ENCODE data around the gene TUBA4A. TPM values are rescaled to one million over a fixed set of nuclear protein-coding genes. Genes with fewer than 3 reads are reported as not detected.

TUBA4A gene
- total RNA-seq: 100 to 1,000 TPM in 1 of 6 experiments, 10 to 100 TPM in 5; 14.9 to 114 (median 35.6) TPM
- long read RNA-seq, transcript TUBA4A-201 (4 exons, 2,162 nt): major isoform, 7 of 9 reads
- long read RNA-seq, partial matches to known transcripts: 0 of 9 reads
- long read RNA-seq, other reads (novel, unspliced or antisense): 2 of 9 reads

DNA sequence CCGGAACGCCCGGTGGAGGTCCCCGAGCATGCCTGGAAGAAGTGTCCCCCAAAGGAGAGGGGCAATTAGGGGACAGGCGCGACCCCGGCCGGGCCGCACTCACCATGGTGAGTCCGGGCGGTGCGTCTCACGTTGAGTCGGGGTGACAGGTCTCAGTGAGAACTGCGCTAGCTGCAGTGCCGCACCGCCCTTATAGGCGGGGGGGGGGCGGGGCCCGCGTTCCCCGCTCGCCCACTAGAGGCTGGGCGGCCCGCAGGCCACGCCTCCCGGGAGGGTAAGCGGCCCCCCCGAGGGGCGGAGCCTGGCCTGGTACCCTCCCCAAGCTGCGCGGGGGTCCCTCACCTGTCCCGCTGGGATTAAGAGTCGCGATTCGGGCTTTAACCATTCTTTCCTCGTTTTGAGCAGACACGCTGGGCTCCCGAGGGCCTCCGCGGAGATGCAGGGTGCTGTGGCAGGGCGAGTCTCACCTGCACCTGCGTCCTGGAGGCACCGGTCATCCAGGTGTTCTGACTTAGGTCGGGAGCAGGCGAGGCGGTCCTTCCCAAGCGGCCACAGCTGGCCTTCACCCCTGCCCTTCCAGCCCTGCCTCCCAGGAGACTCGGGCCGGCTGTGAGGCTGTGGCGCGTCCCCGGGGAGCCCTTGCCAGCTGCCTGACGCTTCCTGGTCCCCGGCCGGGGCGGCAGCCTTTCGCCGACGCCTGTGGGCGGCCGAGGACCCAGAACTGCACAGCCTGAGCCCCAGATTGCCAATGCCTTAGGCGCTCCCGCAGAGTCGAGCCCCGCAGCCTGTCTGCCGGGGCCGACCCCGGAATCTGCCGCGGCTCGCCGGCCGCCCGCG lies at the start of gene TUBA4A:
Gene TUBA4A, minus strand, starts transcription at position 166 of the 837 bp plus-strand sequence. Its CDS starts 60 bp downstream, at position 106.
- WGBS (ENCODE audit: insufficient coverage, low coverage, low lambda C conversion rate, missing lambda C conversion rate): no CpG with 5 or more reads among the region's 76 CpGs
- intact Hi-C loops (cut with DNase I): no loop called here
- peak in 1 of 4 donors; percentile 29 for TF ChIP-seq CTCF (IDR thresholded peaks at IDR 0.05)
- peak; percentile 99 for TF ChIP-seq POLR2A (IDR thresholded peaks at IDR 0.05)
- H3K27me3 ChIP-seq: no peaks in the 10 kb centered on the region
- no peaks in the 10 kb centered on the region for H3K36me3 ChIP-seq
- DNase-seq: peak; percentile 91 to 93 (median 92)
- H3K4me3 ChIP-seq: peak within 1 kb of the TSS; percentile 56 to 69 (median 67)
- peak; percentile 85 to 90 (median 86) for ATAC-seq
- H3K27ac ChIP-seq: peak within 1 kb of the TSS; percentile 61 to 79 (median 63)
- no peaks in the 10 kb centered on the region for H3K9me3 ChIP-seq
- peaks cover 0 to 26% (median 13%) of the 10 kb centered on the region in 4 donors for H3K4me1 ChIP-seq

GRCh38 chr2:219302412-219302968 lies 48.8 kb upstream of the TUBA4A start:
- TF ChIP-seq CTCF (IDR thresholded peaks at IDR 0.05) (no peak), POLR2A (IDR thresholded peaks at IDR 0.05) (no peak)
- Histone ChIP-seq H3K4me1 (no peaks in the 10 kb centered on the region), H3K9me3 (no peaks in the 10 kb centered on the region), H3K27ac (no peak overlapping the region), H3K4me3 (no peak overlapping the region), H3K27me3 (no peaks in the 10 kb centered on the region), H3K36me3 (no peaks in the 10 kb centered on the region)
- 58% methylated on average over 7 of the region's 11 CpGs for WGBS (ENCODE audit: insufficient coverage, low coverage, low lambda C conversion rate, missing lambda C conversion rate)
- intact Hi-C loops (cut with DNase I): loop anchor here in 1 of 2 donors (5.0 kb wide), 1 partner anchor 135 kb away; no protein-coding TSS in a partner anchor
- DNase-seq: no peak
- ATAC-seq: no peak

- no peak for ATAC-seq
- DNase-seq: no peak
- Histone ChIP-seq H3K36me3 (no peaks in the 10 kb centered on the region), H3K4me3 (no peak overlapping the region), H3K27me3 (no peaks in the 10 kb centered on the region), H3K27ac (no peak overlapping the region), H3K4me1 (peaks cover 0 to 1% (median 0%) of the 10 kb centered on the region in 4 donors), H3K9me3 (no peaks in the 10 kb centered on the region)
- WGBS (ENCODE audit: insufficient coverage, low coverage, low lambda C conversion rate, missing lambda C conversion rate): 55% methylated on average over 3 of the region's 5 CpGs
- TF ChIP-seq CTCF (IDR thresholded peaks at IDR 0.05): no peak
- no peak for TF ChIP-seq POLR2A (IDR thresholded peaks at IDR 0.05)
- intact Hi-C loops (cut with DNase I): loop anchor here in 1 of 2 donors (5.0 kb wide), 1 partner anchor 133 kb away; no protein-coding TSS in a partner anchor
These were observed 46.3 kb upstream of the TUBA4A start for GRCh38 chr2:219300022-219300421.

DNA sequence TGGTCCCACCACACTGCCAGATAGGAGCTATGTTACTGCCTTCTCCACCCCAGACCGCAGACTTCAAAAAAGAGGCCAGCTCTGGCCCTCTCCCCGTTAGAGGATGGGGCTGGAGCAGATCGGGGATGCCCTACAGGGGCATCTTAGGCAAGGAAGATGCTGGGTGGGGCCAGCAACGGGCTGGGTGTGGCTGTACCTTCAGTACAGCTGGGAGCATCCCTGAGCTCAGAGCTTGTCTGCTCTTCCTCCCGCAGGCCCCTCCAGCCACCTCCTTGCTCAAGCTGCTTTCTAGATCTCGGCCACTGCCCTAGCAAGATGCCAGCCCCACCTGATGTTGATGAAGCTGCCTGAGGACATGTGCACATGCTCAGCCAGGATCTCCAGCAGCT lies 45.6 kb upstream of the TUBA4A start:
- Histone ChIP-seq H3K36me3 (no peaks in the 10 kb centered on the region), H3K9me3 (no peaks in the 10 kb centered on the region), H3K27ac (no peak overlapping the region), H3K4me3 (no peak overlapping the region), H3K27me3 (no peaks in the 10 kb centered on the region), H3K4me1 (peaks cover 0 to 2% (median 0%) of the 10 kb centered on the region in 4 donors)
- no peak for DNase-seq
- intact Hi-C loops (cut with DNase I): loop anchor here in 1 of 2 donors (5.0 to 10.0 kb wide), 3 partner anchors 75 to 275 kb away; partner anchors contain the start of genes ANKZF1, ATG9A and NHEJ1
- TF ChIP-seq POLR2A (IDR thresholded peaks at IDR 0.05): no peak
- TF ChIP-seq CTCF (IDR thresholded peaks at IDR 0.05): no peak
- no CpG with 5 or more reads among the region's 6 CpGs for WGBS (ENCODE audit: insufficient coverage, low coverage, low lambda C conversion rate, missing lambda C conversion rate)
- no peak for ATAC-seq
